HuH-7 (cell line): ENCODE data around the gene IPMK.

Experiments used
- DNase-seq: peaks from one replicate; pipeline ENCODE4 v3.0.0; 2011; ENCODE audit warnings: low spot score

The IPMK gene

DNA sequence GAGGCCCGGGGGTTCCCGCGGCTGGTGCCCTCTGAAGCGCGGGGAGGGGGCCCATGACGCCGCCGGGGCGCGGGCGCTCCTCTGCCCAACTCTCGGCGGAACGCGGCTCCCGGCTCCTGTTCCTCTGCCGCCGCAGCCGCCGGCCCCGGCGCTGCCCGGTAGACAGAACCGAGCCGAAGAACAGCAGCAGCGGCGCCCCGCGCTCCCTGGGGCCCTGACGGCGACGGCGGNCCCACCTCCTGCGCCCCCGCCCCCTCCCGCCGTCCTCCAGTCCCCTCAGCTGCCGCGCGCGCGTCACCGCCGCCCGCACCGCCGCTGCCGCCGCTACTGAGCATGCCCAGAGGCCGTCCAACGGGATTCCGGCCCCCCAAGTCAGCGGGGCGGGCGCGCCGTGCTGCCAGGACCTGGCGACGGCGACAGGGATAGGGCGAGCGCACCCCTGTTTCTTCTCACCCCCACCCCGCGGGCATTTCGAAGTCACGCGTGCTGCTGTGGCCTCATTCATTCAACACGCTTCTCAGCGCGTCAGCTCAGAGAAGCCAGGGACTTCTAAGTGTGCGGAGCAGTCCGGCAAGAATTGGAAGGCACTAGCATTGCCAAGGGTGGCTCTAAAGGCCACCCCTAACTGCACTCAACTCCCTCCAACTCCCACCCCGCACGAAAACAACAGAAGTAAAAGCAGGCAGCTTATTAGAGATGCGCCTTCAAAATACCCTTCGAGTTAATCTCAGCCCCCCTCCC lies at the start of gene IPMK:
TSS of gene IPMK (minus strand) at position 182 of the 741 bp plus-strand sequence. CDS start 283 bp downstream, outside the sequence.
- peak; percentile 54 for DNase-seq

DNA sequence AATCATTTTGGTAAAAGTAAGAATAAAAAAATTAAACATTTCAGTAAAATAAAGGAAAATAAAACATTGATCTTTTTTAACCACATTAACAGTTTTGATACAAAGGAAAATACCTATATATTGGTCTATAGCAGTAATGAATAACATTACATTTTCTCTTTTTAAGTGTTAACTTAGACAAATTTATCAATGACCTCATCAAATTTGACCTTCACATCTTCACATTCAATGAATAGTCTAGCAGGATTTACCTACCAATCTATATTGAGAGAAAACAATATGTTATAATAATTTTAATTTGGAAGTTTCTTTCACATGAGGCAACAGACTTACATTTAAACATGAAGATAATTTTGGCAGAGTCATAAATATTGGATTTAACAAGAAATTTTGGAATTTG lies 49.2 kb upstream of the IPMK start:
- DNase-seq, result no peak

GRCh38 chr10:58311026-58311425 lies 43.3 kb upstream of the IPMK start:
- DNase-seq, result no peak

DNA sequence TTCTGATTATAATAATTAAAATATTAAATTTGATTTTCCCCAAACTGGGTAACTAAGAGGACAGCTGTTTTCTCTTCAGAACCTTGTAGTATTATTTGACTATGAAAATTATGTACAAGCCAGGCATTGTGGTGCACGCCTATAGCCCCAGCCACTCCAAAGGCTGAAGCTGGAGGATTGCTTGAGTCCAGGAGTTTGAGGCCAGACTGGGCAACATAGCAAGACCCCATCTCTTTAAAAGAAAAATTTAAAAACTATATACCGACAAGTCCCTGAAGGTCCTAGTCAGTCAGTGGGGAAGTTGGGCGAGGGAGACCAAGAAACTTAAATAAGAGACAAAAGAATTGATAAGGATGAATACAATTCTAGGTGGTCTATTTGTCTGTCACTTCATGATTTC lies 40.0 kb upstream of the IPMK start:
- no peak for DNase-seq

DNA sequence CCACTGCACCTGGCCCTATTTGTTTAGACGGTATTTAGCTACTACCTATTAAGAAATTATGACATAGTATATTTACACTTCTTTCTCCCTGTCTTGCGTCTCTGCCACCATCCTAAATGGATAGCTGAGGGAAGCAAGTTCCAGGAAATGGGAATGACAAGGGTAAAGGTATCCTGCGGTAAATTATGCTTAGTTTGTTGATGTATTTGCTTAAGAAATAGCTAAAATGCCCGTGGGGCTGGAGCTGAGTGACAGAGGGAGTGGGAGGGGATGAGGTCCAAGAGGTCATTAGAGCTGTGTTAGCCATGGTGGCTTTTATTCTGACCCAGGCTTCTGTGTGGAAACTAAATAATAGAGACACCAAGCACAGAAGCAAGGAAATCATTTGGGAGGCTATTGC lies 38.1 kb upstream of the IPMK start:
- DNase-seq, result peak; percentile 22

DNA sequence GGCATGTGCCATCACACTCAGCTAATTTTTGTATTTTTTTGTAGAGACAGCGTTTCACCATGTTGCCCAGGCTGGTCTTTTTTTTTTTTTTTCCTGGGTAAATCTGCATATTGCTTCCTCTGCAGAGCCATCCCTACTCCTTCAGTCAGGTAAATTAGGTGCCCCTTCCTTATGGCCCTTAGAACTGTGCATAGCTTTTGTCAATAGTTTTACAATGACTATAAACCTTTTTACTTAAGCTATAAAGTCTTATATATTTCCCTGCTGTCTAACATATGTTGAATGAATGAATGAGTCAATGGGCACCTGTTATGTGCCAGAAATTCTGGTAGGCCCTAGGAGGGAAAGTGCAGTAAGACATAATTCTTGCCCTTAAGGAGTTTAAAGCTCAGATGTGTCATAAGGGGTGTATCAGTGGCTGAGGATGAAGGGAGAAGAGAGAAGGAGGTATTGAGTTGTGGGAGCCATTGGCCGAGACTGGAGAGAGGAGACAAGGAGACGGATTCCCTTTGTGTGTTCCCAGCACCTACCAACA lies 36.5 kb upstream of the IPMK start:
- no peak for DNase-seq

- no peak for DNase-seq
These were observed 34.6 kb upstream of the IPMK start for GRCh38 chr10:58302254-58302653.

- DNase-seq, result no peak
These were observed 33.0 kb upstream of the IPMK start for GRCh38 chr10:58300676-58301075.

- DNase-seq, result peak; percentile 32
These were observed 31.9 kb upstream of the IPMK start for GRCh38 chr10:58299580-58299979.

- no peak for DNase-seq
These were observed 26.3 kb upstream of the IPMK start for GRCh38 chr10:58293989-58294388.

GRCh38 chr10:58291538-58292174 lies 24.0 kb upstream of the IPMK start:
- no peak for DNase-seq

- DNase-seq, result no peak
These were observed 14.9 kb upstream of the IPMK start for GRCh38 chr10:58282615-58283014.

- no peak for DNase-seq
These were observed 13.5 kb upstream of the IPMK start for GRCh38 chr10:58281092-58281752.

- no peak for DNase-seq
These were observed 12.8 kb upstream of the IPMK start for GRCh38 chr10:58280477-58280876.

DNA sequence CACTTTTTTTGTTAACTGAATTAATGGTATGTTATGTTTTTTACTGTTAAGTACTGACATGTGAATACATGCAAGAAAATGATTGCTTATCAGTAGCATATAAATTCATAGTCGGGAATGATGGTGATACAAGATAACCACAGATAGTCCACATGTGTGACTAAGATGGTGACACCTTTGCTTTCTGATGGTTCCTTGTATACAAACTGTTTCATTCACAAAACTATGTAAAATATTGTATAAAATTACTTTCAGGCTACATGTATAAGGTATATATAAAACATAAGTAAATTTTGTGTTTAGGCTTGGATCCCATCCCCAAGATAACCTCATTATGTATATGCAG lies 11.2 kb upstream of the IPMK start:
- DNase-seq, result no peak

DNA sequence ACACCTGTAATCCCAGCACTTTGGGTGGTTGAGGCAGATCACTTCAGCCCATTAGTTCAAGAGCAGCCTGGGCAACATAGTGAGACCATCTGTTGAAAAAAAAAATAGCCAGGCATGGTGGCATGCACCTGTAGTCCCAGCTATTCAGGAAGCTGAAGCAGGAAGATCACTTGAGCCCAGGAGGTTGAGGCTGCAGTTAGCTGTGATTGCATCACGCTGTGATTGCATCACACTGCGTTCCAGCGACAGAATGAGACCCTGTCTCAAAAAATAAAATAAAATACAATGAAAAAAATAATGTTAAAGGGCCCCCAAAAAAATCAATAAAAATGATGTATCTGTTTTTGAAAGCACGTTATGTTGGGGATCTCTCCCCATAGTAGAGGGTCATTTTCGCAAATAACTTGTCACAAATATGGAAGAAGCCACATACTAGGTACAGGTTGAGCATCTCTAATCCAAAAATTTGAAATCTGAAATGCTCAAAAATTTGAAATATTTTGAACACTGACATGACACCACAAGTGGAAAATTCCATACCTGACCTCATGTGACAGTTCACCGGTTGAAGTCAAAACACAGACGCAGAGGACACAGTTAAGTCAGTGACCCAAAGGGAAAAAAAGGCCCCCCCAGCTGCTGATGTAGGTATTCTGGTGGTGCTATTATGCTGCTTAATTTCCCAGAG lies 10.7 kb upstream of the IPMK start:
- no peak for DNase-seq

GRCh38 chr10:58275908-58276307 lies 8.2 kb upstream of the IPMK start:
- DNase-seq, result no peak

GRCh38 chr10:58275261-58275660 lies 7.6 kb upstream of the IPMK start:
- no peak for DNase-seq

GRCh38 chr10:58269782-58270290 lies 2.1 kb upstream of the IPMK start:
- no peak for DNase-seq

GRCh38 chr10:58268946-58269781 lies 1.5 kb upstream of the IPMK start, which contains the start of gene CISD1:
Gene CISD1, plus strand, starts transcription at chr10:58269162. Its CDS starts 112 bp downstream, at chr10:58269274.
- DNase-seq, result peak; percentile 91

GRCh38 chr10:58268454-58268945 lies 806 bp upstream of the IPMK start:
- no peak for DNase-seq
